Activated gamma-delta T cell treated with anti-CD3 and anti-CD28 coated beads, Interleukin-2, amount 50 U/mL, for 16 hours (primary cell): ENCODE data around the gene C5orf24.
"Not testable (repeated sequence)": the region's sequence is repeated elsewhere in the genome, so short reads cannot be mapped to it uniquely, and the experiment has no call there.

Source experiments
- DNase-seq: peaks from one replicate; pipeline ENCODE4 v3.0.0-alpha.2; 2020; ENCODE audit warnings: low read depth

The C5orf24 gene

GRCh38 chr5:134857401-134857800 lies 11.6 kb downstream of the C5orf24 start:
- no peak for DNase-seq

GRCh38 chr5:134864707-134865106 lies 18.9 kb downstream of the C5orf24 start:
- no peak for DNase-seq

GRCh38 chr5:134873494-134873893 lies 27.7 kb downstream of the C5orf24 start:
- no peak for DNase-seq

GRCh38 chr5:134873987-134874830 lies 28.4 kb downstream of the C5orf24 start, which contains the start of gene TXNDC15:
Gene TXNDC15, plus strand, starts transcription at chr5:134874371. Its CDS starts 57 bp downstream, at chr5:134874428.
- DNase-seq: peak; percentile 65

- DNase-seq: peak; percentile 12
Measured at GRCh38 chr5:134874831-134875655, 29.3 kb downstream of the C5orf24 start.

GRCh38 chr5:134877159-134877558 lies 31.4 kb downstream of the C5orf24 start:
- DNase-seq: no peak

GRCh38 chr5:134878403-134878802 lies 32.6 kb downstream of the C5orf24 start:
- no peak for DNase-seq

GRCh38 chr5:134879456-134879855 lies 33.7 kb downstream of the C5orf24 start:
- DNase-seq: no peak

- DNase-seq: not testable (repeated sequence)
Measured at GRCh38 chr5:134880937-134881336, 35.2 kb downstream of the C5orf24 start.

GRCh38 chr5:134881711-134882110 lies 35.9 kb downstream of the C5orf24 start:
- not testable (repeated sequence) for DNase-seq

GRCh38 chr5:134887593-134888159 lies 41.9 kb downstream of the C5orf24 start:
- no peak for DNase-seq

GRCh38 chr5:134889335-134889734 lies 43.6 kb downstream of the C5orf24 start:
- no peak for DNase-seq

- DNase-seq: no peak
Measured at GRCh38 chr5:134891473-134891872, 45.7 kb downstream of the C5orf24 start.

- DNase-seq: no peak
Measured at GRCh38 chr5:134892282-134892681, 46.5 kb downstream of the C5orf24 start.

GRCh38 chr5:134892926-134893325 lies 47.2 kb downstream of the C5orf24 start:
- no peak for DNase-seq

GRCh38 chr5:134893748-134894505 lies 48.2 kb downstream of the C5orf24 start:
- no peak for DNase-seq

GRCh38 chr5:134902071-134902801 lies 56.5 kb downstream of the C5orf24 start:
- DNase-seq: no peak

GRCh38 chr5:134904610-134905245 lies 59.0 kb downstream of the C5orf24 start, which contains the start of gene PCBD2:
Gene PCBD2, plus strand, starts transcription at chr5:134905131. Its CDS starts 9 bp downstream, at chr5:134905140.
- peak; percentile 88 for DNase-seq

GRCh38 chr5:134905246-134905996 lies 59.7 kb downstream of the C5orf24 start:
- DNase-seq: peak; percentile 22

GRCh38 chr5:134906811-134907210 lies 61.0 kb downstream of the C5orf24 start:
- DNase-seq: no peak
